Forelimb muscle (tissue), 1 donor: ENCODE results near the gene KDM2A. TPM values are rescaled to one million over a fixed set of nuclear protein-coding genes. Genes with fewer than 3 reads are reported as not detected.

Experiments used
- DNase-seq: peaks from one replicate; pipeline ENCODE4 v3.0.0-alpha.2; 2013; ENCODE audit warnings: low read depth
- polyA plus RNA-seq: library from polyadenylated mRNA; unstranded; fragments of 120-200 nt; gene quantifications from one replicate; pipeline ENCODE4 v1.2.1, GENCODE V29; 2013; ENCODE audit not compliant: insufficient read length

The KDM2A gene
- polyA plus RNA-seq, 1 donor, result 51.6 TPM

GRCh38 chr11:67272327-67273259 is 153.5 kb downstream of the KDM2A start:
- DNase-seq, result no peak

- DNase-seq, result no peak
Observed at GRCh38 chr11:67273260-67273990, 154.4 kb downstream of the KDM2A start.

- no peak for DNase-seq
Observed at GRCh38 chr11:67274768-67275605, 155.9 kb downstream of the KDM2A start.

GRCh38 chr11:67275606-67276409 is 156.7 kb downstream of the KDM2A start:
- no peak for DNase-seq

- no peak for DNase-seq
Observed at GRCh38 chr11:67276781-67277230, 157.7 kb downstream of the KDM2A start.

GRCh38 chr11:67277231-67277961 is 158.3 kb downstream of the KDM2A start:
- DNase-seq, result no peak

GRCh38 chr11:67278135-67278938 is 159.3 kb downstream of the KDM2A start:
- no peak for DNase-seq

GRCh38 chr11:67278939-67279588 is 160.0 kb downstream of the KDM2A start:
- DNase-seq, result no peak

- no peak for DNase-seq
Observed at GRCh38 chr11:67279589-67280340, 160.7 kb downstream of the KDM2A start.

- DNase-seq, result no peak
Observed at GRCh38 chr11:67280341-67280787, 161.3 kb downstream of the KDM2A start.

GRCh38 chr11:67280788-67281551 is 161.9 kb downstream of the KDM2A start:
- no peak for DNase-seq

- no peak for DNase-seq
Observed at GRCh38 chr11:67281552-67282150, 162.6 kb downstream of the KDM2A start.

GRCh38 chr11:67282155-67282875 is 163.3 kb downstream of the KDM2A start:
- DNase-seq, result no peak

GRCh38 chr11:67282876-67283371 is 163.9 kb downstream of the KDM2A start:
- DNase-seq, result no peak

GRCh38 chr11:67283481-67283963 is 164.5 kb downstream of the KDM2A start:
- DNase-seq, result no peak
